Body of pancreas (tissue), 4 donors: ENCODE data around the gene RFTN1. TPM values are rescaled to one million over a fixed set of nuclear protein-coding genes. Genes with fewer than 3 reads are reported as not detected.
A peak's percentile ranks its signal among the peaks of the same experiment; 100 is the strongest.

ENCODE experiments used
- ATAC-seq: fragments of 150-250 bp; one replicate; pipeline ENCODE4 v1.9.1; 2016
- DNase-seq, 4 donors: peaks; one replicate each; pipeline ENCODE4 v3.0.0-alpha.2; 2019
- H3K27ac ChIP-seq, 4 donors: fragments of 200-600 bp; sonication (generic); 1 replicate in 3 of 4; 2 replicates in 1 of 4; pipeline versions ENCODE4 v1.5.1 to v1.6.1; 2016 to 2019; ENCODE audit warnings: mild to moderate bottlenecking in 1 of 4, mixed read lengths in 1 of 4, moderate library complexity in 1 of 4
- H3K27me3 ChIP-seq, 2 donors: fragments of 200-600 bp; sonication (generic); one replicate each; pipeline ENCODE4 v1.6.0; 2016; ENCODE audit warnings: mild to moderate bottlenecking in 1 of 2
- H3K36me3 ChIP-seq, 2 donors: fragments of 200-600 bp; sonication (generic); replicated peaks in 1 of 2; 2 replicates each; pipeline ENCODE4 v1.5.1; 2016; ENCODE audit warnings: low read depth in 2 of 2; ENCODE audit not compliant: insufficient read depth in 1 of 2
- H3K4me1 ChIP-seq: fragments of 200-600 bp; sonication (generic); one replicate; pipeline ENCODE4 v1.6.0; 2016
- H3K4me3 ChIP-seq, 2 donors: fragments of 200-600 bp; sonication (generic); 1 replicate in 1 of 2; 2 replicates in 1 of 2; pipeline ENCODE4 v1.5.1; 2016 to 2019
- H3K9me3 ChIP-seq, 3 donors: fragments of 200-600 bp; sonication (generic); 1 replicate in 2 of 3; 2 replicates in 1 of 3; pipeline ENCODE4 v1.5.1; 2016
- POLR2A ChIP-seq, 3 donors: fragments of 450-650 bp; IDR thresholded peaks; one replicate each; pipeline ENCODE4 v1.6.1; 2016; ENCODE audit warnings: antibody characterized with exemption in 3 of 3, mild to moderate bottlenecking in 2 of 3
- WGBS, 2 donors: methylation state at CpG; one replicate each; pipeline ENCODE4 v1.1.5; 2017; 5-methylcytosine and 5-hydroxymethylcytosine counted together
- intact Hi-C: fragments of 100-400 bp; cut with DNase I; formaldehyde crosslinking; loops from one replicate; pipeline ENCODE4 v1.15.1; 2023
- total RNA-seq, 2 donors: library from RNA; depleted of rRNA; stranded (reverse); fragments of >200 nt; gene quantifications; one replicate each; pipeline ENCODE4 v1.1.0, GENCODE V29; 2016
- TF ChIP-seq, protein P1 (sequence below), 7 experiments: fragments of 450-650 bp in 4 of 7; fragments of 200-600 bp in 3 of 7; sonication (generic) in 3 of 7; IDR thresholded peaks; one replicate each; pipeline ENCODE4 v1.5.1; 2016 to 2019; ENCODE audit warnings: antibody characterized with exemption in 7 of 7

RFTN1 gene
- total RNA-seq, 2 donors from 2014 or later = 6.5 to 28.0 TPM

DNA sequence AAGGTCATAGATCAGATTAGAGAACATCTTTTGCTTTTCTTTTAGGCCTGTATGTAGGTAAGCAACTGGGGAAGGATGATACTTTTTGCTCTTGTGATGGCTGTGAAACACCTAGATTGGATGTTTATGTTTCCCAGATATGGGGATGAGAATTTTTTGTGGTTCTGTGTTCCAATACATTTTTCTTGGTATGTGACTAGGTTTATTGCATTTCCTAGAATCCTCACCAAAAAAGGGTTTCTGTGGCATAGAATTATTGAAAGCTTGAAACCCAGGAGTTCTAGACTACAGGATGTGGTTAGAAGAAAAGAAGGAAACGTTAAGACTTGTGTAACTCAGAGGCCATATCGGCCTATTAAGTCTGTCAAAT is 222.7 kb downstream of the RFTN1 start:
- intact Hi-C loops = loop anchor here (5.0 kb wide), 1 partner anchor 261 kb away; no protein-coding TSS in a partner anchor
- no peaks in the 10 kb centered on the region for H3K4me1 ChIP-seq
- no peak for DNase-seq
- 57 to 61% methylated on average over 2 of the region's 2 CpGs for WGBS, 2 donors
- no peak overlapping the region for H3K4me3 ChIP-seq
- no peak overlapping the region for H3K27ac ChIP-seq
- TF ChIP-seq, protein P1, sequence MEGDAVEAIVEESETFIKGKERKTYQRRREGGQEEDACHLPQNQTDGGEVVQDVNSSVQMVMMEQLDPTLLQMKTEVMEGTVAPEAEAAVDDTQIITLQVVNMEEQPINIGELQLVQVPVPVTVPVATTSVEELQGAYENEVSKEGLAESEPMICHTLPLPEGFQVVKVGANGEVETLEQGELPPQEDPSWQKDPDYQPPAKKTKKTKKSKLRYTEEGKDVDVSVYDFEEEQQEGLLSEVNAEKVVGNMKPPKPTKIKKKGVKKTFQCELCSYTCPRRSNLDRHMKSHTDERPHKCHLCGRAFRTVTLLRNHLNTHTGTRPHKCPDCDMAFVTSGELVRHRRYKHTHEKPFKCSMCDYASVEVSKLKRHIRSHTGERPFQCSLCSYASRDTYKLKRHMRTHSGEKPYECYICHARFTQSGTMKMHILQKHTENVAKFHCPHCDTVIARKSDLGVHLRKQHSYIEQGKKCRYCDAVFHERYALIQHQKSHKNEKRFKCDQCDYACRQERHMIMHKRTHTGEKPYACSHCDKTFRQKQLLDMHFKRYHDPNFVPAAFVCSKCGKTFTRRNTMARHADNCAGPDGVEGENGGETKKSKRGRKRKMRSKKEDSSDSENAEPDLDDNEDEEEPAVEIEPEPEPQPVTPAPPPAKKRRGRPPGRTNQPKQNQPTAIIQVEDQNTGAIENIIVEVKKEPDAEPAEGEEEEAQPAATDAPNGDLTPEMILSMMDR (IDR thresholded peaks at IDR 0.05) = no peak
- no peak for TF ChIP-seq POLR2A (IDR thresholded peaks at IDR 0.05)
- no peaks in the 10 kb centered on the region for H3K9me3 ChIP-seq
- ATAC-seq = no peak
- H3K36me3 ChIP-seq = no peaks in the 10 kb centered on the region
- H3K27me3 ChIP-seq = no peaks in the 10 kb centered on the region

DNA sequence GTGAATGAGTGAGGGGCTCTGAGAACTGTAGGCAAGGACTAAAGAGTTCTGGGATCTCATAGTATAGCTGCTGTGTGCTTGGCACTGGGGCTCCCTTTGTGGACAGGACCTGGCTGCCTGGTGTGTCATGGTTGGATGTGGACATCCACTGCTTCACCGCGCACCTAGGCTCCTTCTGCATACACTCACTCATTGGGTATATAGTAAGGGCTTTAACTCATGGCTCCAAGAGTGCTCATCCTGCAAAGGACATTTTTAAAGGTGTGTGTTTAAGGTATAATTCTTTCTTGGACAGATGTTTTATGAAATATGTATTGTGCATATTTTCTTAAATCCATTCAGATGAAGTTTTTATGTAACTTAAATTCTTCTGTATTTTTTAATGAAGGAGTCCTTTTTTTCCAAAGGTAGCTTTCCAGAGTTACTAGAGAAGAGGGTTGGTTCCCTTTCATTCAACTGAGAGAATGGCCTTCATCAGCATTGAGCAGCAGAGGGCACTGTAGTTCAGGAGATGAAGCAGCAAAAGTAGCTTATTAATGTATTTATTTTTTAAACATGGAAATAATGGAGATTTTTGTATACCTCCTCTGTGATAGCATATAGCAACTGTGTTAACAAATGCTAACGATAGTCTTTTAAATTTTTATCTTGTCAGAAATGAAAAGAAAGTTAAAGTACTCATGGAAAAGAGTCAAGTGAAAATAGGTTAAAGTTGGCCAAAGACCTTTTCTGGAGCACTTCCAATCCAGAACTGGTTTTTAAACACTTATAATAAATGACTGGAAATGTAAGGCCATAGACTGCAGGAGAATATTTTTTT is 223.3 kb downstream of the RFTN1 start:
- H3K36me3 ChIP-seq = no peaks in the 10 kb centered on the region
- peak; percentile 66 for ATAC-seq
- no peaks in the 10 kb centered on the region for H3K9me3 ChIP-seq
- H3K4me1 ChIP-seq = no peaks in the 10 kb centered on the region
- 43 to 50% methylated on average over 3 of the region's 3 CpGs for WGBS, 2 donors
- no peaks in the 10 kb centered on the region for H3K27me3 ChIP-seq
- intact Hi-C loops = loop anchor here (5.0 kb wide), 1 partner anchor 262 kb away; no protein-coding TSS in a partner anchor
- TF ChIP-seq, protein P1 (IDR thresholded peaks at IDR 0.05) = peak; percentile 17 to 79 (median 62)
- no peak for TF ChIP-seq POLR2A (IDR thresholded peaks at IDR 0.05)
- no peak overlapping the region for H3K4me3 ChIP-seq
- no peak overlapping the region for H3K27ac ChIP-seq
- peak; percentile 28 to 54 (median 46) for DNase-seq

DNA sequence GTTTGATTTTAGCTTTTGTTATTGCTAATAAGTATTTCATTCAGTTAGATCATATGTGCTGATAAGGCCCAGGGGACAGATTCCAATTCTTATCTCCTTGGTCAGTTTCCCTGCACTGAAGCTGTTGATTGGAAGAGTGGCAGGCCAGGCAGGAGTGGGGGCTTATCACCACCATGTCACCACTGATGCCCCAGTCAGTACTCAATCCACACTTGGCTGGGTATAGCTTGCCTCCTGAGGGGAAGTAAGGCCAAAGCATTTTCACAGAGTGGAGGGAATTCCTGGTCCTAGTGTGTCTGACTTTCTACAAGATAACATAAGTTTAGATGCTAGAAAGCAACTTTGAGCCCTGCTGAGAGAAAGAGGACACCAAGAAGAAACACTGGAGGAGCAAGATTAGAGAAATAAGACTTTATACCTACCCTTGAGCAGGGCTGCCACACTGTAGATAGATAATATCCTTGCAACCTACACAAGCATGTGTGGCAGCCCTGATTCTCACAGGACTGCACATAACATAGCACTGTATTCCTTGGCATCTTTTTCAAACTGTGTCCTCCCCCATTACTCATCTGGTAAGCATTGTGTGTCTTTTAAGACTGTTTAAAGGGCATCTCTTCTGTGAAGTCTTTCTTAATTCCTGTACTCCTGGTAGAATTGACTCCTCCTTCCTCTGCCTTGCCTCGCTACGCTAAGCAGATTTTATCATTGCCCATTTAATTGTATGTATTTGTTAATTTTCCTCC is 224.2 kb downstream of the RFTN1 start:
- 90 to 91% methylated on average over 2 of the region's 2 CpGs for WGBS, 2 donors
- intact Hi-C loops = no loop called here
- H3K36me3 ChIP-seq = no peaks in the 10 kb centered on the region
- no peaks in the 10 kb centered on the region for H3K27me3 ChIP-seq
- no peak overlapping the region for H3K27ac ChIP-seq
- no peak for ATAC-seq
- H3K4me1 ChIP-seq = no peaks in the 10 kb centered on the region
- TF ChIP-seq, protein P1 (IDR thresholded peaks at IDR 0.05) = no peak
- no peak for TF ChIP-seq POLR2A (IDR thresholded peaks at IDR 0.05)
- H3K4me3 ChIP-seq = no peak overlapping the region
- H3K9me3 ChIP-seq = no peaks in the 10 kb centered on the region
- DNase-seq = no peak

DNA sequence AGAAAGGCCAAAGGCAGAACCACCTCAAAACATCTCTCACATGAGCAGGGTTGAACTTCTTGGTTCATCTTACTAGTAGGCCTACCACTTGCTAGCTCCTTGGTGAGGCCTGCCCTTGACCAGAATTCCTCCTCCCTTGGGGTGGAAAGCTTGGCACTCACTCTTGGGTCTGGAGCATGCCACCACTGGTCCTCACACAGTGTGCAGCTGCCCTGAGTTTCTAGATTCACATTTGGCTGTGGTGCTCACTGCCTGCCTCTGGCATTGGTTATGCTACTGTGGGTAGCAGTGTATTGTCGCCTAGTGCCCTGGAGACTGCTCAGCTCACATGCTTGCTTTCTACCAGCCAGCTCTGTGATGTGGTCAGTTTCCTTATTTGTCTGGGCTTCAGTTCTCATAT is 224.8 kb downstream of the RFTN1 start:
- H3K4me3 ChIP-seq = no peak overlapping the region
- H3K27me3 ChIP-seq = no peaks in the 10 kb centered on the region
- DNase-seq = no peak
- no peaks in the 10 kb centered on the region for H3K4me1 ChIP-seq
- no peak overlapping the region for H3K27ac ChIP-seq
- ATAC-seq = no peak
- H3K9me3 ChIP-seq = no peaks in the 10 kb centered on the region
- TF ChIP-seq, protein P1 (IDR thresholded peaks at IDR 0.05) = no peak
- no peak for TF ChIP-seq POLR2A (IDR thresholded peaks at IDR 0.05)
- intact Hi-C loops = no loop called here
- H3K36me3 ChIP-seq = peaks cover 0 to 3% of the 10 kb centered on the region in 2 donors
- WGBS, 2 donors = 92 to 100% methylated on average over 1 of the region's 1 CpG
